Activated CD4-positive, alpha-beta T cell treated with anti-CD3 and anti-CD28 coated beads for 1 hour (primary cell): ENCODE results near the gene CEP131.
"Not testable (repeated sequence)": the region's sequence is repeated elsewhere in the genome, so short reads cannot be mapped to it uniquely, and the experiment has no call there.

Experiments used
- DNase-seq: peaks from one replicate; pipeline ENCODE4 v3.0.0-alpha.2; 2020

Gene CEP131

DNA sequence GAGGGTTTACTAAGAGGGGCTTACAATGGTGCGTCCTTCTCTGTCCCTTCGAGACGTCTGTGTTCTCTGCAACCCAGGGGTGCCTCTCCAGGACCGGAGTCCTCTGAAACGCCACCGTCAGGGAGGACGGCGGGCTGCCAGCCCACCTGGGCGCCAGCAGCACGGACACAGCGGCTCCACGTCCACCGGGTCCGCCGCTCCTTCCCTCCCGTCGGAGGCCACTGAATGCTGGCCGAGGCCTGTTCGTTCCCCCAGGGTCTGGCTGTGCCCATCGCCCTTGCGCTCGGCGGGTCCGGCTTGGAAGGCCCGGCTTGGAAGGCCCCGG is 15.7 kb upstream of the CEP131 start:
- no peak for DNase-seq

GRCh38 chr17:81237591-81238489 is 15.1 kb upstream of the CEP131 start:
- no peak for DNase-seq

DNA sequence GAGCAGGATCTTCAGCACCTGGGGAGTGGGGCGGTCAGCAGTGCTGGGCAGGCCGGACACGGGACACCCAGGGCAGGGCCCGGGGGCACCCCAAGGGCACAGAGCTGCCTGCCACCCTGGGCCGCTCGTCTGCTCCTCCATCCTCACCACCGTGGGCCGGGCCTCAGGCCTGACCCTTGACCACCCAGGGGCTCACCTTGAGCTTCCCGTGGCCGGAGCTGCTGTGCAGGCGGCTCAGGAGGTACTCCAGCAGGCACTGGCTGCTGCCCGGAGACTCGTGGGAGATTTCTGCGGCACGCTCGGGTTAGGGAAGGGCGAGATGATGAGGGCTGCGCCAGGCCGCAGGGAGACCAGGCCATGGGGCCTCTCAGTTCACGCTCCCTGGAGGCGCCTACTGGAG is 14.0 kb upstream of the CEP131 start:
- DNase-seq: no peak

DNA sequence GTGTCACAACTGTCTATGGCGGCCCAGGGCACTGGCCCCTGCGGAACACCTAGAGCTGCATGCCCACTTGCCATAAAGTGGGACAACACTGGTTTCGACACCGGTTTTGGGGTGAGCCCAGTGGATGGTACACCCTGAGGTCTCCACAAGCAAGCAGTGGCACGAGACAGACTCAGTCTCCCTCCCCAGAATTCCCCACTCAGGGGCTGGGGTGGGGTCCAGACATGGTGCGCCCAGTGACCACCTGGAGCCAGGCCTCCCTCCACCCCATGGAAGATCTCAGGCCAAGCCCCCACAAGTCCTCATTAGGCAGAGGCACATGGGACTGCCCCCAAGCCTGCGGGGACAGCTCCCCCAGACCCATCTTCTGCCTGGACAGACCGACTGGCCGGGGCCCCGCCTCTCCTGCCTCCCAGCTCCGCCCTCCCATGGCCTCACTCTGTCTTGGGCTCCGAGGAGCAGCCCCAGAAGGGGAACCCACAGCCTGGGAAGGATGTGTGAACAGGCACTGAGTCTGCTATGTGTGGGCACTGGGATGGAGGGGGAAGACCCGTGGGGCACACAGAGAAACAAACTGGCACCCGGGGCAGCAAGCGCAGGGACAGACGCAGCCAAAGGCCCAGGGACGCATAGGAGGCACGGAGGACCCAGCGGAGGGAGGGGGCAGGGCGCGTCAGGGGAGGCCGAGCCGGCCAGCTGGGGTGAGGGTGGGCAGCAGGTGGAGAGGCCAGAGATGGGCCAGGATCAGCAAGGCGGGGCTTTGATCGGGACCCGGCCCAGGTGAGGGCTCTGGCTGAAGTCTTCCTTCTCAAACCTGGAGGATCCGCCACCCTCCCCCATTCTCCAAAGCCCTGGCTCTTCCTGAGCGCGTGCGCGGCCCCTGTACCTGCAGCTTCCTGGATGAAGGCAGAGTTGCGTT is 13.3 kb upstream of the CEP131 start:
- DNase-seq: no peak

GRCh38 chr17:81234940-81235821 is 12.4 kb upstream of the CEP131 start:
- DNase-seq: no peak

GRCh38 chr17:81234506-81234855 is 11.7 kb upstream of the CEP131 start:
- DNase-seq: no peak

DNA sequence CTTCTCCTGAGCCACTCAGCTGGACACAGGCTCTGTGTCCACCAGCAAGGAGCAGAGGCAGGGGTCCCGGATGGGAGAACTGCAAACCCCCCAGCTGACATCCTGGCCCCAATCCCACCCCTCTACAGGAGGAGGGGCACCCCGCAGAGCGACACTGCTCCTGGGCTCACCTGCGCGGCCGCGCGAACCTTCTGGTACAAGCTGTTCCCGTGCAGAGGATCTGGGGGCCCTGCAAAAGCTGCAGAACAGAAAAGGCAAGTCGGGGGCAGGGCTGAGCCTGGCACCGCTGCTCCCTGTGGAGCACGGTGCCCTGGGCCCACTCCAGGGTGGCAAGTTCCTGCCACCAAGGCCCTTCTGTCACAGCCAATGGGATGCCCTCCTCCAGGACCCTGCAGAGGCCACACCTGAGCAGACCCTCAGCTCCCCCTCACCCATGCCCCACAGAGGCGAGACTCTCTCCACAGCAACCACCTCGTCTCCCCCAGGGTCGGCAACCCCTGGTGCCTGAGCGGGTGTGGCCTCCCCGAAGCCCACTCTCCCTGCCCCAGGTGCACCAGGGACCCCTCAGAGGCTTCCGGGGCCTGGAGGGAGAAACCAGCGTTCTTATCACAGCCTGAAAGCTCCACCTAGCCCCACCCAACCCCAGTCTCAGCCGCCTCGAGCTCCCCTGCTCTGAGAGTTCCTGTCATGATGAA is 11.2 kb upstream of the CEP131 start:
- no peak for DNase-seq

DNA sequence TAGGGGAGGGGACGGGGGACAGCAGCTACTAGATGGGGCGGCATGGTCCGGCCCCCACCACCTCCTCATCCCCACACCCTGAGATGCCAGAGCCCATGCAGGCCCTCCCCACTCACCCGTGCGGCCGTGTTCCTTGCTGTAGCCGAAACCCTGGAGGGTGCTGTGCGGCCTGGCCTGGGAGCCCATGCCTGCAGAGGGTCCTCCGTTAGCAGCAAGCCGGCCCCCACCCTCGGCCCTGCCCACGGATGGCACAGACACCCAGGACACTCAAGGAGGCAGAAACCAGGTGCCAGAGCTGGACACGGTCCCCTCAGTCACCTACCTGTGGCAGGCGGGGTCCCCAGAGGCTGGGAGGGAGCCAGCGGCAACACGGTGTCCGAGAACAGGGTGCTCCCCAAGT is 10.6 kb upstream of the CEP131 start:
- no peak for DNase-seq

DNA sequence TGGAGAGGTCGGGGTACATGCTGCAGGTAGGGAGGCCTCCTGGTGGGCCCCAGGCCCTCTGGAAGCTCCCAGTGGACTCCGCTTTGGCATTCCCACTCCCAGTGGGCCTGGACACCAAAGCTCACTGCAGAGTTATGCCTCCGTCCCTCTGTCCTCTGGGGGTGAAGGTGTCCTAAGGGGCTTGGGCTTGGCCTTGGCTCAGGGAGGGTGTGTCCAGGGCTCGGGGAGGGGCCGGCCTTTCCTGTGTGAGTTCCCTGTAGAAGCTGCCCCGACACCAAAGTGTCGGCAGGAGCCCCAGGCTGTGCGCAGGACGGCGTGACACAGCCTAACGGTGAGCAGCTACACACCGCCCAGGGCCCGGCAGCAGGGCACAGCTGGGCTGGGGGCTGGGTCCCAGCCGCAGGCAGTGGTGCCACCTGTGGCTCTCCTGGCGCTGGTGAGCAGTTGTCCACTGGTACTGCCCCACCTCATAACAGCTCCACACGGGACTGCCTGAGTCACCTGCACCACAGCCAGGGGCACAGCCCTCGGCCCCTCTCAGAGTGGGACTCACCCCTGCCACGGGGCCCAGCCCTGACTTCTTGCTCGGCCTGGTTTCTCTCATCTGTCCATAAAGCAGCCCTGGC is 10.0 kb upstream of the CEP131 start:
- no peak for DNase-seq

- no peak for DNase-seq
Measured at GRCh38 chr17:81231766-81232581, 9.2 kb upstream of the CEP131 start.

DNA sequence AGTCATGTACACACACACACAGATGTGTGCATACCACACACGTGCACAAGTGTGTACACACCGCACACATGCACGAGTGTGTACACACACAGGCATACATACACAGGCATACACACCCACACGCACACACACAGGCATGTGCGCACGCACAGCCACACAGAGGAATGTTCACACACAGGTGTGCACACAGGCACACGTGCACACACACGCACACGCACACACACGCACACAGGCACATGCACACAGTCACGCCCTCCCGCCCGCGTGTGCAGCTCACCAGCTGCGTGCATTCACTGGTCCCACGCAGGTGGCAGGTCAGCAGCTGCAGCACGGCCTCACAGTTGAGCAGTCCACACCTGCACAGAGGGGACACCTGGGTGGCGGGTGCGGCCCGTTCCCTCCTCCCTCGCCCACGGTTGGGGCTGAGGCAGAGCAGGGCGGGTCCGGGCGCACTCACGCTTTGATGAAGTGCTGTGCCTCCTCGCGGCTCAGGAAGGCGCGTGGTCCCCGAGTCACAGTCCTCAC is 8.4 kb upstream of the CEP131 start:
- no peak for DNase-seq

- DNase-seq: no peak
Measured at GRCh38 chr17:81230043-81230820, 7.5 kb upstream of the CEP131 start.

DNA sequence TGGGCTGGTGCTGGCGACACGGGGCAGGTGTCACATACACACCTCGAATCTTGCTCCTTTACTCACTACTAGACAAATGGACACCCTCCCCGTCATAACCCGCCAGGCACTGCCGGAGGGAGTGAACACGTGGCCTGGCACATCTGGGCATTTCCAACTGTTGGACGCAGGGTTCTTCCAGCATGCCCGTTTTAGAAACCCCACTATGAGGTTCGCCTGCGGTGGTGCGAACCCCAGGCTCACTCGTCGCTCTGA is 6.8 kb upstream of the CEP131 start:
- no peak for DNase-seq

DNA sequence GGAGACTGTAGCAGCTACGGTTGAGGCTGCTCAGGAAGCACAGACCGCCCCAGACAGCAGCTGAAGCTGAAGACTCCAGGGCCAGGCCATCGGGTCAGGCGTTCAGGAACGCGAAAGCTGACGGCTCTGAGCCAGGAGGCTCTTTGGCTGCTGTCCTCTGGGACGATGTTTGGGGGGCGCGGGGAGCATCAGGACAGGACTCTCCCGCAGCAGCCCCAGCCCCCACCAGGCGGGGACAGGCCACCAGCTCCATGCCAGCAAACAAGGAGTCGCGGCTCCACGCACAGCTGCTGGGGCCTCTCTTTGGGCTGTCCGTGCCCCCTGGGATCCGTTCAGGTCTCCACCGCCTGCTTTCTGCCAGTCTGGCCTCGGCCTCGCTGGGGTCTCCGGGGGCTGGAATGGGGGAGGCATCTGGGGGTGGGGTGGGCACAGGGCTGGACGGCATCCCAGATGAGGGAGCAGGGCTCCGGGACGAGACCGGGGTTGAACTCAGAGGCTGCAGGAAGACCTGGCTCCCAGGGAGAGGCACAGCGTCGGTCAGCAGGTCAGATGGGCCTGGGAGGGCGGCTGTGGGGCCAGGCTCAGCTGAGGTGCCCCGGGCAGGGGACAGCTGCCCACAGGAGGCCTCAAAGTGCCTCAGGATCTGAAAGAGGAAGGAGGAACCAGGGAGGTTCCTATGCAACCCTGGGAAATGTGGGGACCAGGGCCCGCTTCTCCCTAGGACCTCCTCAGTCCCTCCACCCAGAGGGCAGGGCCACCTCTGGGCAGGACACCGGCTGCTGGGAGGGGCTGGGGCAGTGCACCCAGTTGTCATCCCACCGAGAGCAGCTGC is 6.3 kb upstream of the CEP131 start:
- DNase-seq: no peak

- no peak for DNase-seq
Measured at GRCh38 chr17:81228420-81228819, 5.7 kb upstream of the CEP131 start.

- DNase-seq: not testable (repeated sequence)
Measured at GRCh38 chr17:81227630-81228029, 4.9 kb upstream of the CEP131 start.

- DNase-seq: no peak
Measured at GRCh38 chr17:81223762-81224130, 981 bp upstream of the CEP131 start.

- no peak for DNase-seq
Measured at GRCh38 chr17:81222620-81222905, 202 bp downstream of the CEP131 start.

- no peak for DNase-seq
Measured at GRCh38 chr17:81221842-81222619, 734 bp downstream of the CEP131 start.
